Activated CD8-positive, alpha-beta memory T cell treated with anti-CD3 and anti-CD28 coated beads for 24 hours (primary cell): Measurements from ENCODE around the gene CEP78.
"Not testable (repeated sequence)": the region's sequence is repeated elsewhere in the genome, so short reads cannot be mapped to it uniquely, and the experiment has no call there.

Experiments
- DNase-seq: peaks from one replicate; pipeline ENCODE4 v3.0.0-alpha.2; 2020

The CEP78 gene, protein sequence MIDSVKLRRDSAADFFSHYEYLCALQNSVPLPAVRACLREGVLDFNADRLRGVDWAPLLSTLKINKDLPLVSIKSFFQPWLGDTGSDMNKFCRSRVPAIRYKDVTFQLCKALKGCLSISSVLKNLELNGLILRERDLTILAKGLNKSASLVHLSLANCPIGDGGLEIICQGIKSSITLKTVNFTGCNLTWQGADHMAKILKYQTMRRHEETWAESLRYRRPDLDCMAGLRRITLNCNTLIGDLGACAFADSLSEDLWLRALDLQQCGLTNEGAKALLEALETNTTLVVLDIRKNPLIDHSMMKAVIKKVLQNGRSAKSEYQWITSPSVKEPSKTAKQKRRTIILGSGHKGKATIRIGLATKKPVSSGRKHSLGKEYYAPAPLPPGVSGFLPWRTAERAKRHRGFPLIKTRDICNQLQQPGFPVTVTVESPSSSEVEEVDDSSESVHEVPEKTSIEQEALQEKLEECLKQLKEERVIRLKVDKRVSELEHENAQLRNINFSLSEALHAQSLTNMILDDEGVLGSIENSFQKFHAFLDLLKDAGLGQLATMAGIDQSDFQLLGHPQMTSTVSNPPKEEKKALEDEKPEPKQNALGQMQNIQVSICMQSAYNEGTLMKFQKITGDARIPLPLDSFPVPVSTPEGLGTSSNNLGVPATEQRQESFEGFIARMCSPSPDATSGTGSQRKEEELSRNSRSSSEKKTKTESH

DNA sequence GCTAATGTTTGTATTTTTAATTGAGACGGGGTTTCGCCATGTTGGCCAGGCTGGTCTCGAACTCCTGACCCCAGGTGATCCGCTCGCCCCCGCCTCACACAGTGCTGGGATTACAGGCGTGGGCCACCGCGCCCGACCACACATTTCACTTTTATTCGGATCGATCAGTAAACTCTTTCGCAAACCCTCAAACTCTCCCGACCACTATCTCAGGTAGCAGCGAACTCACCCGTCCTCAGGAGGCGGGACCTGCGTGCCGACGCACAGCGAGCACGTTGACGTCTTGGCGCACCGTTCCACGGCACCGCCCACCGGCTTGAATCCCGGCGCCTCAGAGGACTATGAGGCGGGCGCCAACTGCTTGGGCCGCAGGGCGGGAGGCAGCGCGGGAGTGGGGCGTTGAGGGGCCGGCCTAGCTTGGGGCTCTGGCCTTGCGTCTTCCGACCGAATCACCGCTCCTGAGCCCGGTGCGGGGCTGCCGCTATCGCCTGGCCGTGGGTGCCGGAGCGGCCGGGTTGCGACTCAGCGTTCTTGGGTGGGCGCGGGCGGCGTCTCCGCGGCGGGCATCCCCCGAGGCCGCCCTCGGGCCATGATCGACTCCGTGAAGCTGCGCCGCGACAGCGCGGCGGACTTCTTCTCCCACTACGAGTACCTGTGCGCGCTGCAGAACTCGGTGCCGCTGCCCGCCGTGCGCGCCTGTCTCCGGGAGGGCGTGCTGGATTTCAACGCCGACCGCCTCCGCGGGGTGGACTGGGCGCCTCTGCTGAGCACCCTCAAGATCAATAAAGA, at the start of gene CEP78:
Gene CEP78 (plus strand): TSS at position 314 of the 789 bp plus-strand sequence. CDS start 276 bp downstream, at position 590.
- peak; percentile 94 for DNase-seq

DNA sequence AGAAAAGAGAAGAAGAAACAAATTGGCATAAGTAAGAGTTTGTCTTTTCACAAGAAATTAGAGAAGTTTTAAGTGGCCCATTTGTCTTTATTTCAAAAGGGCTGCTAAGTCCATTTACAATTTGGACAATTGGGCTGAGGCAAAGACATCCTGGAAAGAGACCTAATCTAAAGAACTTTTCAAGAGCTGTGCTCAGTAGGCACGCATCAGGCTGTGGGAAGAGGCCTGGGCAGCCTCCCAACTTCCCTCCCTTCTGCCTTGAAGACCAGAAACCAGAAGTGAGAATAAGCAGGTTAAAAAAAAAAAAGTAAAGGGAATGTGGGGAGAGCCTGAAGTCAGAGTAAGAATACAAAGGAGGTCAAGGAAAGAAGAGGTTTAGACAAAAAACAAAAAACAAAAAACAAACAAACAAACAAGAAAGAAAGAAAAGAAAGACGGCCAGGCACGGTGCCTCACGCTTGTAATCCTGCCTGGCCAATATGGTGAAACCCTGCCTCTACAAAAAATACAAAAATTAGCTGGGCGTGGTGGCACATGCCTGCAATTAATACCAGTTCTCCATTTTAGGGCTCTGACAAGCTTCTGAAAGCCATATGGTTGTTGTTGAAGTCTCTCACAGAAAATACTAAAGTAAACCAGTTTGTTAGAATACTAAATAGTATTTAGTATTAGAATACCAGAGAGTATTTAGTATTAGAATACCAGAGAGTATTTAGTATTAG, 48.0 kb upstream of the CEP78 start:
- no peak for DNase-seq

DNA sequence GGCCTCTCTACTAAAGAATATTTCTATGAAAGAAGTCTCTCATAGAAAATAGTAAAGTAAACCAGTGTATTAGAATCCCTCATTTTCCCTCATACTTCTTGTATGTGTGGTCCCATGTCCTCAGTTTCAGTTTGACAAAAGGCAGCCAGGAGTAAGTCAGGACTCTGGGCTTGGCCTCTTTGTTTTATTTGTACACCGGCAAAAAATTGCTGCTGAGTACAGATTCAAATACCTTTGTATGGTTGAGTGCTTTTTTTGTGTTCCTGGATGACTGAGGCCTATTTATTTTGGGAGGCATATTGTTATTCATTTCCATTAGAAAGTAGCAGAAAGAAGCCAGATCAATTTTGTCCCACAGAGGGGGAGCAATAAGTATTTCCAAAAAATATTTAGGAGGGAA, 47.3 kb upstream of the CEP78 start:
- DNase-seq = no peak

DNA sequence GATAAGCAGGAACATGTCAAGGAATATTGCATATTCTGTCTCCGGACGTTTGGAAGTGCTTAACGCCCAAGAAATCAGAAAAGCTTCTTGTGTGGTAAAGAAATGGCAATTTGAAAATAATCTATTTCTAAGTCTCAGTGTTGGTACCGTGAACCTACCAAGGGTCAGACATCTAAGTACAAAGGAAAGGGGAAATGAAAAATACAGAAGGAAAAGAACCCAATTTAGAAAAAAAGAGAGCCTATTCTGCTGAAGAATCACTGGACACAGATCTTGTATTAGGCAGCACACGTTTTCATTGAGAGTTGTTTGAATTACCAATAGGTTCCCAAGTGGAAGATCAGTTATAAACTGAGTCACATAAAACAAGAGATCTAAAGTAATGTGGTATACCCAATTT, 46.9 kb upstream of the CEP78 start:
- DNase-seq = no peak

DNA sequence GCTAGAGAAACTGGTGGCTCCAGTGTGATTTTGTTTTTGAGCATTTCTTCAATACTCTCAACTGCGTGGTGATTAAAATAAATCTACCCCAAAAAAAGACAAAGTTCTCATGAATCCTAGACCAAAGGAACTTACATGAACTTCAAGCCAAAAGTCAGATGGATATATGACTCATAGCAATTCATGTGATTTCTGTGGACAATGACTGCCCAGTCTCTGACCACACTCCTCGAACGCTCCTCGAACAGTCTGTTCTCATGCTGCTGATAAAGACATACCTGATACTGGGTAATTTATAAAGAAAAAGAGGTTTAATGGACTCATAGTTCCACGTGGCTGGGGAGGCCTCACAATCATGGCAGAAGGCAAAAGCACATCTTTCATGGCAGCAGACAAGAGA, 46.4 kb upstream of the CEP78 start:
- no peak for DNase-seq

DNA sequence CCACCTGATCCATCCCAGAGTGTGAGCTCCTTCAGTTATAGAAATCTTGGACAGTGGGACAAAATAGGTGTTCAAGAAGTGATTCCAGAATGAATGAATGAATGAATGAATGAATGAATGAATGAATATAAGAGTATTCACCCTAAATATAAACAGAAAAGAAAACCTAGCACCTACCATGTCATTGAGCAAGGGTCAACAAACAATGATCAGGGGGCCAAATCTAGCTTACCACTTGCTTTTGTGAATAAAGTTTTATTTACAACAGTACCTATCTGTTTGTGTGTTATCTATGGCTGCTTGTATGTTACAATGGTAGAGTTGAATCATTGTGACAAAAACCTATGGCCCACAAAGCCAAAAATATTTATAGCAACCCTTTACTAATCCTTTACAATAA, 43.9 kb upstream of the CEP78 start:
- no peak for DNase-seq

DNA sequence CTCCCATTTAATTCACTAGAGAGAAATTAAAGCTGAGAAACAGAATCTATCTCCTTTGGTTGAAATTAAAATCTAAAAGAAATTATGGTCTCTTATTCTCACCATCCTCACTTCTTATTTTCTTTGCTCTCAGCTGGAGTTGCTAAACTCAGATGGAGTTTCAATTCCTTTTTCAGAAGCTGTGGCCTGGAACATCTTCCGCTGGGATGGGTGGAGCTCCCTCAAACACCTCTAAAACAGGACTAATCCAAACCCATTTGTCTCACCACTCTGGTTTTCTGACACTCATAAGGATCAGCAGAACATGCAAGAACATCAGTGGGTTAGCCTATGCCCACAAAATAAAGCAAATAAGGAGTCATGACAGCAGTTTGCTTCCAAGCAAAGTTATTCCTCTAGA, 39.6 kb upstream of the CEP78 start:
- DNase-seq = no peak

DNA sequence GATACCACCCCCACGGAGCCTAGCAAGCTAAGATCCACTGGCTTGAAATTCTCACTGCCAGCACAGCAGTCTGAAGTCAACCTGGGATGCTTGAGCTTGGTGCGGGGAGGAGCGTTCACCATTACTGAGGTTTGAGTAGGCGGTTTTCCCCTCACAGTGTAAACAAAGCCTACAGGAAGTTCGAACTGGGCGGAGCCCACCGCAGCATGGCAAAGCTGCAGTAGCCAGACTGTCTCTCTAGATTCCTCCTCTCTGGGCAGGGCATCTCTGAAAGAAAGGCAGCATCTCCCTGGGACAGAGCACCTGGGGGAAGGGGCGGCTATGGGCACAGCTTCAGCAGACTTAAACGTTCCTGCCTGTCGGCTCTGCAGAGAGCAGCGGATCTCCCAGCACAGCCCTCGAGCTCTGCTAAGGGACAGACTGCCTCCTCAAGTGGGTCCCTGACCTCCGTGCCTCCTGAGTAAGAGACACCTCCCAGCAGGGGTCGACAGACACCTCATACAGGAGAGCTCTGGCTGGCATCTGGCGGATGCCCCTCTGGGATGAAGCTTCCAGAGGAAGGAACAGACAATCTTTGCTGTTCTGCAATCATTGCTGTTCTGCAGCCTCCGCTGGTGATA, 34.6 kb upstream of the CEP78 start:
- peak; percentile 75 for DNase-seq

DNA sequence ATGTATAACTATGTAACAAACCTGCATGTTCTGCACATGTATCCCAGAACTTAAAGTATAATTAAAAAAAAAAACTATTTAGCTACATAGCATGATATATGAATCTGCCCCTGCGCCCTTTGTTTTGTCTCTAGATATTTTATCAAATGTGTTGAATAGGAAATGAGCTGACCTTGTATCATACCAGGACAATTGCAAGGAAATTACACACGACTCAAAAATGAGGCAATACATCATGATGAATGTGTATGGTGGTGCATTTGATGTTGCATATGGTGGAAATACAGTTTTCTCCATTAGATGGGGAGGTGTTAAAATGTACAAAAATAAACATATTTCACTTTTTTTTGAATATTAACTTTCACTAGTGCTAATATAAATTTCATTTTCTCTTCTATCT, 28.6 kb upstream of the CEP78 start:
- no peak for DNase-seq

DNA sequence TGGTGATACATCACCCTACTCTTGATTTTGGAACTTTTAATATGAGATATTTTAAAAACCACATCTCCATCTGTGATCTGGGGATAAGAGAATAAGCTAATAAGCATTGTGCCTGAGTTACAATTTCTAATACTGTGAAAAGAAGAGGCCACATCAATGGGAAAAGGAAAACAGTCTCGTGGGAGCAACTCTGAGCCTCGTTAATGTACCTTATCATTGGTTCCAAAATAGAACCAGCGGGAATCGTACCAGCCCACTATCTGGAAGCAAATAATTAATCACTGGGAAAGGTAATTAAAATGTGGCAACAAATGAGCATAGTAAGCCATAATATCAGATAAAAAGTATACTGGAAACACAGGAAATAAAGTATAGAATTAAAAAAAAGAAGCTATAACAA, 28.0 kb upstream of the CEP78 start:
- no peak for DNase-seq

DNA sequence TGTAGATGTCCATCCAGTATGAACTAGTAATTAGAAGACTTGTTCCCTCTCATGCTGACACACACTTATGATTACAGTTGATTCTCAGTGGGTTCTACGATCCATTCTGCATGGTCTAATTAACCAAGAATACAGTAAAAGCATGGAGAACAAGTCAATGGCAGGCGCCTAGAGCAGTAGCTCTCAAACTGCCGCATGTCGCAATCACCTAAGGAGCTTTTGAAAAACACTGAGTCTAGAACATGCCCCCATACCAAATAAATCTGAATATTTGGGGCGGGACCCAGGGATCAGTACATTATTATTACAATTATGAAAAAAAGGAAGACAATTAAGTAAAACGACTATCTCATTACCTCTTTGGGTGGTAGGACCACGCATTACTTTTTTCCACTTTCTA, 26.7 kb upstream of the CEP78 start:
- DNase-seq = no peak

DNA sequence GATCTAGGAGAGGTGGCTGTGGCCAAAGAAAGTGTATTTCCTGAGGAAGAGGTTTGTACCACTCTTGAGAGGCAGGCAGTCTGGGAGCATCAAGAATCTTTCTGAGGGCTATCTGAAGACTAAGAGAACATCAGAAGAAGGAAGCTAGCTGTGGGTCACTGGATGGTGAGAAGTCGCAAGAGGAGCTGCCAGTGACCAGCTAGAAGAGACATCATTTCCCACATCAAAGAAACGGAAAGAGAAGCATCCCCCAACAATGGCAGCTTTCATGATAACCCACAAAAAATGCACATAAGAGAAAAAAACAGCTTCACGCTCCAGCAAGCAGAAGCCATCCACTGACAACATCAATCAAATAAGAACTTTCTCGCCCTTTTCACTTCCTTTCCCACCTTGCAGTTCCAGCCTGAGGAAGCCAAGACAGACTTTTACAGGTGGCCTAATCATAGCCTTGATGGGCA, 25.0 kb upstream of the CEP78 start:
- DNase-seq = no peak

DNA sequence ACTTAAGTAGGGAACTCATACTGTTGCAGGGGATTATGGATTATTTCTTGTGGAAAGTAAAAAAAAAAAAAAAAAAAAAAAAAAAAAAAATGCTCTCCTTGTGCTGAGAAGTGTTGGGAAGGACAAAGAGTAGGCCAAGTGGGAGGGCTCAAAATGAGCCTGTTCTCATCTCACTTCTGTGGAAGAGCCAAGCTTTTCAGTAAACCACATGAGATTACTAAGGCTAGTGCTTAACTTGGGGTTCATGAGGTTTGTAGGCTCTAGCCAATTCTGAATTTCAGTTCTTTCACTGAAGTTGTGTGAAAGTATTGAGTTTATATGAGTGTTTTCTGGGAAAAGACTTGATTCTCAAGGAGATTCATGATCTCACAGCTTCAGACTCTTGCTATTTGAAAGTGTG, 23.0 kb upstream of the CEP78 start:
- DNase-seq = no peak

DNA sequence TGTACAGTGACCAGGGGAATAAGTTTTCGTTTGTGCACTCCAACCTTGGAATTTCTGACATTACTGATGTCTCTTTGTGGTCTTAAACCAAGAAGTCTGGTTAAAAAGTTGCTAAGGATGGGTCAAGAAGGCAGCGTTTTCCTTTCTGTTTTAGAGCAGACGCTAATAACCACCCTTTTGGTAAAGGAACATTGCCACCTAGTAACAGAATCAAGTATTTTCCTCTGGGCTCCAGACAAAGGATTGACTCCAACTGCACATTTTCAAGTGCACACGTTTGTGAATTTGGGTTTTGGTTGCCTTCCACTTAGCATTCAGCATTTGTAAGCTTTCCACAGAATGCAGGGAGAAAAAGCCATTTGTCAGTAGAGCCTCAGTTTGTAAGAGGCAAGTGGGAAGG, 22.2 kb upstream of the CEP78 start:
- DNase-seq = no peak

DNA sequence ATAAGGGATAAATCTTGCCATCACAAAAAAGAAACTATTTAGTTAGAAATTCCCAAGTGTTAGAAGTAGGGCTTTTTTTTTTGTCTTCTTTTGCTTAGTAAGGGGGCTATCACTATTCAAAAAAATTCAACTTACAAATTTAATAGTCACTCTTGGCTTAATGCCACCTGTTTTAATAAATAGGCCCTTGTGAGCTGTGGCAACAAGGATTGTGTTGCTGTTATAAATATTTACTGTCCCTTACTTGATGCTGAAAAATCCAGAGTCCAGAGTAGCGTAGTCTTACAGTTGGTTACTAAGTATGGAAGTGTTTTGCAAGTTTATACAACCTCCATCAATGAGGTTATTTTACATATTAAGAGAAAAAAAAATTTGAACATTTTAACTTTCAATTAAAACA, 21.4 kb upstream of the CEP78 start:
- no peak for DNase-seq

DNA sequence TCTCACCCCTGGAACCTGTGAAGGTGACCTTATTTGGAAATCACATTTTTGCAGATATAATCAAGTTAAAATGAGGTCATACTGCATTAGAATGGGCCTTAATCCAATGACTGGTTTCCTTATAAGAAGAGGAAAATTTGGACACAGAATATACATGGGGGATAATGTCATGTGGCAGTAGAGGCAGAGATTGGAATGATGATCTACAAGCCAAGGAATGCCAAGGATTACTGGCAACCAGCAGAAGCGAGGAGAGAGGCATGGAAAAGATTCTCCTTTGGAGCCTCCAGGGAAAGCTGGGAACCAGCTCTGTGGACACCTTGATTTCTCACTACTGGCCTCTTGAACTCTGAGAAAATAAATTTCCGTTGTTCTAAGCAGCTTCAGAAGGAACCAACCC, 20.2 kb upstream of the CEP78 start:
- DNase-seq = no peak

DNA sequence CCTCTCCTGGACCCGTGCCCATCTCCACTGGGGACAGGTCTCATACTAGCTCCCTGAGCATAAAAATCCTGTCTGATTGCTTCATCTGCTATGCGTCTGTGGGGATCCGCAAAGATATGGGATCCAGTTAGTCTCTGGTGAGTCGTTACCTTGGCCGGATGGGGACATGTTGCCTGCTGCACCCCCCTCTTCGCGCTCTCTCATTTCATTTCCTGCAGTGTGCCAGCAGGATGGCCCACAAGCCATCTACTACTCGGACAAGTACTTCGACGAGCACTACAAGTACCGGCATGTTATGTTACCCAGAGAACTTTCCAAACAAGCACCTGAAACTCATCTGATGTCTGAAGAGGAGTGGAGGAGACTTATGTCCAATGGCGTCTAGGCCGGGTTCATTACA, 17.0 kb upstream of the CEP78 start:
- DNase-seq = no peak

DNA sequence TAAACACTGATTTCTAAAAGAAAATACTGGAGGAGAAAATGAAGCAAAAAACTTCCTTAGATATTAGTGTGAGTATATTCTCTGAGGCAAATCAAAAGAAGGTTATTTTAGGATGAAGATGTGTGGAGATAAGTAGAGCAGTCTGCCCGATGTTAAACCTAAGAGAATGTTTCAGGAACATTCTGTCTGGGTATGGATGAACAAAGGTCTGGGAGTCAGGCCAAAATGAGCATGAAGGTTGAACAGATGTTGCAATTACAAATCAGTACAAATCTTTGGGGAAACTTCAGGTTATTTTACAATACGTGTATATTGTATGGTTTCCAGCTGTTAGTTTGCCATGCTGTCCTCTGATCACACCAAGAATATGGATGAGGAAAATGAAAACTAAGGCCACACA, 14.4 kb upstream of the CEP78 start:
- no peak for DNase-seq

DNA sequence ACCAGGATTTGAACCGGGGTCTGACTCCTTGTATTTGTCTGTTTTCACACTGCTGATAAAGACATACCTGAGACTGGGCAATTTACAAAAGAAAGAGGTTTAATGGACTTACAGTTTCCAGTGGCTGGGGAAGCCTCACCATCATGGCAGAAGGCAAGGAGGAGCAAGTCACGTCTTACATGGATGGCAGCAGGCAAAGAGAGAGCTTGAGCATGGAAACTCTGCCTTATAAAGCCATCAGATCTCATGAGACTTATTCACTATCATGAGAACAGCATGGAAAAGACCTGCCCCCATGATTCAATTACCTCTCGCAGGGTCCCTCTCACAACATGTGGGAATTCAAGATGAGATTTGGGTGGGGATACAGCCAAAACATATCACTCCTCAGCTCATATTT, 14.0 kb upstream of the CEP78 start:
- not testable (repeated sequence) for DNase-seq

DNA sequence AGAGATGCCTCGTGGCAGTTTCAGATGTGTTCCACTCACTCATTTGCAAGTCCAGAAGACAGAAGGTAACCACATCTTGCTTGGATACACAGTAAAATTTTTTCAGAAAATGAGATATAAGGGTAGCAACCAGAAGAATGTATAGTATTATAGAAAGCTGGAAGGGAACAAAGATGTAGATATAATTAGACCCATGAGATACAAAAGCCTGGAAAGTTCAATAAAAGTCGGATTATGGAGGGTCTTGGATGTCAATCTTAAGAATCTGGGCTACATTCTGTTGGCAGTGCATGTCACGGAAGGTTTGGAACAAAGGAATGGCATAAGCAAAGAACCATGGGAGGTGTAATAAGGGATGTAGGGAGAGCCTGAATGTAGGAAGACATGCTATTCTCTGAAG, 5.1 kb upstream of the CEP78 start:
- no peak for DNase-seq

DNA sequence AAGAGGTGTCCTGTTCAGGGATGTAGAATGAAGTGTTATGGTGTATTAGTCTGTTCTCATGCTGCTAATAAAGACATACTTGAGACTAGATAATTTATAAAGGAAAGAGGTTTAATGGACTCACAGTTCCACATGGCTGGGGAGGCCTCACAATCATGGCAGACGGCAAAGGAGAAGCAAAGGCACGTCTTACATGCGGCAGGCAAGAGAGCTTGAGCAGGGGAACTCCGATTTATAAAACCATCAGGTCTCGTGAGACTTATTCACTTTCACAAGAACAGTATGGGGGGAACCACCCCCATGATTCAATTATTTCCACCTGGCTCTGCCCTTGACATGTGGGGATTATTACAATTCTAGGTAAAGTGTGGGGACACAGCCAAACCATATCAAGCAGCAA, 3.4 kb upstream of the CEP78 start:
- DNase-seq = not testable (repeated sequence)

DNA sequence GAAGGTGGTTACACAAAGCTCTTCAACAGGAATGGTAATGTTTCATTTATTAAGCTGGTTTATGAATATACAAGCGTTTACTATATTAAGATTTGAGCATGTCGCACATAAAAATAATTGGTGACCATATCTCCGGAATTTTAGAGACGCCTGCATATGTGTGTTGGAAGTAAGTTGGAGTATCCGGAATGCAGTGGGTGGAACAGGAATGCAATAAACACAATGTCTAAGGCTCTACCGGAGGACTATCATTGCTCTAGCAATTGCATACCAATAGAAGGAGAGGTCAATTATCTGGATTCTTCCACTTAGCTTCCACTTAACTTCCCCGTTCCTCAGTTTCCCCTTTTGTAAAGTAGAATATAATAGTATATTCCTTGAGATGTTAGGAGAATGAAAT, 1.1 kb upstream of the CEP78 start:
- DNase-seq = no peak
